Loucy (cell line): ENCODE results near the gene IRF7.

Source experiments
- H2AFZ ChIP-seq: fragments of 200-600 bp; sonication (generic); 2 replicates; pipeline ENCODE4 v1.6.0; 2016; ENCODE audit warnings: antibody characterized with exemption, mild to moderate bottlenecking, low read length, moderate library complexity
- H3F3A ChIP-seq: fragments of 200-600 bp; 2 replicates; pipeline ENCODE4 v1.6.0; 2016; ENCODE audit warnings: antibody characterized with exemption, low read depth, mild to moderate bottlenecking
- H3K27me3 ChIP-seq: fragments of 200-600 bp; sonication (generic); 2 replicates; pipeline ENCODE4 v1.6.1; 2014; ENCODE audit warnings: low read length, mild to moderate bottlenecking; ENCODE audit not compliant: insufficient read depth, poor library complexity, severe bottlenecking
- H3K36me3 ChIP-seq: fragments of 200-600 bp; sonication (generic); 2 replicates; pipeline ENCODE4 v1.6.1; 2016; ENCODE audit warnings: low read length; ENCODE audit not compliant: insufficient read depth
- H3K4me1 ChIP-seq: fragments of 200-600 bp; sonication (generic); 2 replicates; pipeline ENCODE4 v1.5.1; 2014; ENCODE audit warnings: low read length, mild to moderate bottlenecking; ENCODE audit not compliant: insufficient read depth, poor library complexity, severe bottlenecking
- H3K4me2 ChIP-seq: fragments of 200-600 bp; sonication (generic); 2 replicates; pipeline ENCODE4 v1.6.0; 2014; ENCODE audit warnings: antibody characterized with exemption, low read length, low read depth, mild to moderate bottlenecking; ENCODE audit not compliant: poor library complexity, severe bottlenecking
- H3K4me3 ChIP-seq: fragments of 200-600 bp; sonication (generic); 2 replicates; pipeline ENCODE4 v1.5.1; 2014; ENCODE audit warnings: low read length, mild to moderate bottlenecking, mixed read lengths; ENCODE audit not compliant: poor library complexity, severe bottlenecking
- H3K79me2 ChIP-seq: fragments of 200-600 bp; sonication (generic); 2 replicates; pipeline ENCODE4 v1.6.1; 2014; ENCODE audit warnings: low read length; ENCODE audit not compliant: insufficient read depth
- H3K9ac ChIP-seq: fragments of 200-600 bp; sonication (generic); 2 replicates; pipeline ENCODE4 v1.6.0; 2014; ENCODE audit warnings: mild to moderate bottlenecking, low read depth, low read length, moderate library complexity; ENCODE audit not compliant: poor library complexity, severe bottlenecking
- H3K9me2 ChIP-seq: fragments of 200-600 bp; sonication (generic); replicated peaks from 2 replicates; pipeline ENCODE4 v1.6.1; 2016; ENCODE audit warnings: low read depth, low read length, mixed read lengths
- H3K9me3 ChIP-seq: fragments of 200-600 bp; sonication (generic); 2 replicates; pipeline ENCODE4 v1.6.1; 2014; ENCODE audit warnings: mild to moderate bottlenecking, antibody characterized with exemption, low read length, low read depth; ENCODE audit not compliant: insufficient read depth
- H4K20me1 ChIP-seq: fragments of 200-600 bp; sonication (generic); 2 replicates; pipeline ENCODE4 v1.6.0; 2014; ENCODE audit warnings: antibody characterized with exemption, low read length, mild to moderate bottlenecking; ENCODE audit not compliant: insufficient read depth, poor library complexity, severe bottlenecking
- CTCF ChIP-seq: fragments of 200-600 bp; sonication (generic); conservative IDR thresholded peaks from 2 replicates; pipeline ENCODE4 v1.5.1; 2014; ENCODE audit warnings: mild to moderate bottlenecking, antibody characterized with exemption, low read length
- EZH2phosphoT487 ChIP-seq: fragments of 200-600 bp; IDR thresholded peaks from 2 replicates; pipeline ENCODE4 v1.6.1; 2018; ENCODE audit warnings: antibody characterized with exemption, mild to moderate bottlenecking, moderate library complexity, borderline replicate concordance

The IRF7 gene

GRCh38 chr11:612961-613300, 2.8 kb downstream of the IRF7 start:
- Histone ChIP-seq H3K4me3 (no peak overlapping the region), H3K36me3 (peaks cover 52% of the 10 kb centered on the region; the same call in 1 of the 2 replicates), H3K9me3 (no peaks in the 10 kb centered on the region), H4K20me1 (peaks cover 13% of the 10 kb centered on the region), H3K4me1 (peaks cover 4% of the 10 kb centered on the region), H3K79me2 (no peaks in the 10 kb centered on the region), H3K9ac (no peak overlapping the region), H3K27me3 (no peaks in the 10 kb centered on the region), H2AFZ (no peak overlapping the region), H3K4me2 (no peak overlapping the region), H3K9me2 (no peaks in the 10 kb centered on the region), H3F3A (no peaks in the 10 kb centered on the region)
- no peak for TF ChIP-seq CTCF
- TF ChIP-seq EZH2phosphoT487: no peak

- H3K9ac ChIP-seq: no peak overlapping the region
- H3K9me3 ChIP-seq: no peaks in the 10 kb centered on the region
- no peak overlapping the region for H3K4me3 ChIP-seq
- no peak overlapping the region for H2AFZ ChIP-seq
- H3K36me3 ChIP-seq: peaks cover 58% of the 10 kb centered on the region; the same call in 1 of the 2 replicates
- H3K4me1 ChIP-seq: peaks cover 4% of the 10 kb centered on the region
- TF ChIP-seq EZH2phosphoT487: no peak
- peak; percentile 30; the same call in 1 of the 2 replicates for TF ChIP-seq CTCF
- H3F3A ChIP-seq: no peaks in the 10 kb centered on the region
- H4K20me1 ChIP-seq: peaks cover 13% of the 10 kb centered on the region
- no peaks in the 10 kb centered on the region for H3K79me2 ChIP-seq
- no peaks in the 10 kb centered on the region for H3K9me2 ChIP-seq
- no peaks in the 10 kb centered on the region for H3K27me3 ChIP-seq
- no peak overlapping the region for H3K4me2 ChIP-seq
Measured at GRCh38 chr11:612201-612960, 3.4 kb downstream of the IRF7 start.

- peaks cover 69% of the 10 kb centered on the region; the same call in 1 of the 2 replicates for H3K36me3 ChIP-seq
- no peak for TF ChIP-seq EZH2phosphoT487
- TF ChIP-seq CTCF: no peak
- H3K4me3 ChIP-seq: no peak overlapping the region
Measured at GRCh38 chr11:611001-611996, 4.5 kb downstream of the IRF7 start.

More at GRCh38 chr11:611001-611996, 4.5 kb downstream of the IRF7 start:
- no peaks in the 10 kb centered on the region for H3K9me2 ChIP-seq
- no peaks in the 10 kb centered on the region for H3K79me2 ChIP-seq
- peaks cover 4% of the 10 kb centered on the region for H3K4me1 ChIP-seq
- H3K9ac ChIP-seq: no peak overlapping the region
- H3K27me3 ChIP-seq: no peaks in the 10 kb centered on the region
- peaks cover 13% of the 10 kb centered on the region for H4K20me1 ChIP-seq
- H2AFZ ChIP-seq: no peak overlapping the region
- no peaks in the 10 kb centered on the region for H3F3A ChIP-seq
- H3K4me2 ChIP-seq: no peak overlapping the region
- no peaks in the 10 kb centered on the region for H3K9me3 ChIP-seq
